SK-N-MC (cell line): ENCODE measurements around the gene DVL1.

Experiments used
- DNase-seq: peaks from one replicate; pipeline ENCODE4 v3.0.0-alpha.2; 2011; ENCODE audit warnings: low read depth, low spot score
- H3K27ac ChIP-seq: fragments of 200-600 bp; sonication (generic); 2 replicates; pipeline ENCODE4 v1.5.1; 2016; ENCODE audit warnings: mixed run types
- H3K36me3 ChIP-seq: fragments of 200-600 bp; sonication (generic); 2 replicates; pipeline ENCODE4 v1.6.1; 2017; ENCODE audit warnings: antibody characterized with exemption, low read length, mixed read lengths; ENCODE audit not compliant: insufficient read depth
- H3K4me3 ChIP-seq: fragments of 200-600 bp; sonication (generic); 2 replicates; pipeline ENCODE4 v1.5.1; 2016
- H3K9ac ChIP-seq: fragments of 200-600 bp; sonication (generic); 2 replicates; pipeline ENCODE4 v1.8.0; 2017; ENCODE audit warnings: mixed run types, mixed read lengths; ENCODE audit not compliant: insufficient read length
- H3K9me3 ChIP-seq: fragments of 200-600 bp; sonication (generic); 2 replicates; pipeline ENCODE4 v1.6.1; 2017; ENCODE audit warnings: low read depth, mild to moderate bottlenecking, antibody characterized with exemption, low read length, moderate library complexity, mixed read lengths
- EZH2 ChIP-seq: fragments of 200-600 bp; sonication (generic); IDR thresholded peaks from one replicate; pipeline ENCODE4 v1.6.1; 2017; ENCODE audit warnings: antibody characterized with exemption
- FOXP2 ChIP-seq: optimal IDR thresholded peaks from 2 replicates; pipeline ENCODE3; 2011; ENCODE audit warnings: mild to moderate bottlenecking, moderate library complexity; ENCODE audit not compliant: insufficient read depth; ENCODE audit errors: extremely low read length, control extremely low read depth
- POLR2AphosphoS5 ChIP-seq: IDR thresholded peaks from 2 replicates; pipeline ENCODE4 v1.6.1; 2012; ENCODE audit warnings: mild to moderate bottlenecking, low read depth, low read length, borderline replicate concordance

DVL1 gene

GRCh38 chr1:1347026-1347595, 2.1 kb downstream of the DVL1 start:
- no peak overlapping the region for H3K9ac ChIP-seq

GRCh38 chr1:1346501-1346890, 2.7 kb downstream of the DVL1 start:
- H3K27ac ChIP-seq: no peak overlapping the region
- no peak overlapping the region for H3K4me3 ChIP-seq
- no peaks in the 10 kb centered on the region for H3K9me3 ChIP-seq
- H3K36me3 ChIP-seq: no peaks in the 10 kb centered on the region
- TF ChIP-seq EZH2 (no peak), FOXP2 (no peak), POLR2AphosphoS5 (no peak)
- H3K9ac ChIP-seq: no peak overlapping the region
- DNase-seq: no peak

More at GRCh38 chr1:1347026-1347595, 2.1 kb downstream of the DVL1 start:
- no peaks in the 10 kb centered on the region for H3K9me3 ChIP-seq
- TF ChIP-seq FOXP2 (no peak), EZH2 (no peak), POLR2AphosphoS5 (no peak)
- H3K27ac ChIP-seq: no peak overlapping the region
- no peaks in the 10 kb centered on the region for H3K36me3 ChIP-seq
- no peak for DNase-seq
- no peak overlapping the region; the same call in 1 of the 2 replicates for H3K4me3 ChIP-seq

- H3K9me3 ChIP-seq: no peaks in the 10 kb centered on the region
- no peak overlapping the region for H3K9ac ChIP-seq
- H3K36me3 ChIP-seq: no peaks in the 10 kb centered on the region; the same call in 1 of the 2 replicates
- no peak for DNase-seq
- H3K4me3 ChIP-seq: no peak overlapping the region
- TF ChIP-seq FOXP2: no peak
- TF ChIP-seq POLR2AphosphoS5: no peak
- H3K27ac ChIP-seq: no peak overlapping the region
Measured at GRCh38 chr1:1345860-1346500, 3.2 kb downstream of the DVL1 start.

GRCh38 chr1:1345384-1345783, 3.8 kb downstream of the DVL1 start:
- Histone ChIP-seq H3K9ac (no peak overlapping the region), H3K9me3 (no peaks in the 10 kb centered on the region), H3K4me3 (no peak overlapping the region), H3K36me3 (no peaks in the 10 kb centered on the region; the same call in 1 of the 2 replicates), H3K27ac (no peak overlapping the region)
- TF ChIP-seq POLR2AphosphoS5 (no peak), EZH2 (no peak), FOXP2 (no peak)
- DNase-seq: no peak

- no peak for TF ChIP-seq EZH2
- TF ChIP-seq POLR2AphosphoS5: no peak
- TF ChIP-seq FOXP2: no peak
- no peak for DNase-seq
- Histone ChIP-seq H3K27ac (no peak overlapping the region), H3K9ac (no peak overlapping the region), H3K36me3 (no peaks in the 10 kb centered on the region; the same call in 1 of the 2 replicates), H3K9me3 (no peaks in the 10 kb centered on the region), H3K4me3 (no peak overlapping the region)
Measured at GRCh38 chr1:1344655-1345361, 4.4 kb downstream of the DVL1 start.

GRCh38 chr1:1343811-1344421, 5.3 kb downstream of the DVL1 start:
- TF ChIP-seq POLR2AphosphoS5: no peak
- TF ChIP-seq FOXP2: no peak
- no peak for TF ChIP-seq EZH2
- no peak for DNase-seq
- H3K27ac ChIP-seq: no peak overlapping the region
- H3K9me3 ChIP-seq: no peaks in the 10 kb centered on the region
- no peak overlapping the region for H3K4me3 ChIP-seq
- no peaks in the 10 kb centered on the region; the same call in 1 of the 2 replicates for H3K36me3 ChIP-seq
- no peak overlapping the region for H3K9ac ChIP-seq

GRCh38 chr1:1342584-1343115, 6.6 kb downstream of the DVL1 start:
- Histone ChIP-seq H3K27ac (no peak overlapping the region), H3K9ac (no peak overlapping the region), H3K36me3 (no peaks in the 10 kb centered on the region; the same call in 1 of the 2 replicates), H3K4me3 (no peak overlapping the region), H3K9me3 (no peaks in the 10 kb centered on the region)
- TF ChIP-seq FOXP2: no peak
- no peak for TF ChIP-seq EZH2
- no peak for TF ChIP-seq POLR2AphosphoS5
- no peak for DNase-seq

- no peak for DNase-seq
- Histone ChIP-seq H3K9me3 (no peaks in the 10 kb centered on the region), H3K9ac (no peak overlapping the region), H3K36me3 (peaks cover 3% of the 10 kb centered on the region; the same call in 1 of the 2 replicates), H3K27ac (no peak overlapping the region), H3K4me3 (no peak overlapping the region)
- TF ChIP-seq FOXP2 (no peak), EZH2 (no peak), POLR2AphosphoS5 (no peak)
Measured at GRCh38 chr1:1342061-1342562, 7.1 kb downstream of the DVL1 start.
